PC-3 (cell line): ENCODE results near the gene KCND3.

Source experiments
- EZH2 ChIP-seq: fragments of 300-600 bp; sonication (generic); IDR thresholded peaks from one replicate; pipeline ENCODE4 v1.6.1; 2017; ENCODE audit warnings: antibody characterized with exemption, mild to moderate bottlenecking, low read length; ENCODE audit not compliant: unreplicated experiment
- TF ChIP-seq, protein P1 (sequence below): fragments of 300-600 bp; sonication (generic); conservative IDR thresholded peaks from 2 replicates; pipeline ENCODE4 v1.5.1; 2017; ENCODE audit warnings: antibody characterized with exemption, low read depth, mild to moderate bottlenecking, low read length

DNA sequence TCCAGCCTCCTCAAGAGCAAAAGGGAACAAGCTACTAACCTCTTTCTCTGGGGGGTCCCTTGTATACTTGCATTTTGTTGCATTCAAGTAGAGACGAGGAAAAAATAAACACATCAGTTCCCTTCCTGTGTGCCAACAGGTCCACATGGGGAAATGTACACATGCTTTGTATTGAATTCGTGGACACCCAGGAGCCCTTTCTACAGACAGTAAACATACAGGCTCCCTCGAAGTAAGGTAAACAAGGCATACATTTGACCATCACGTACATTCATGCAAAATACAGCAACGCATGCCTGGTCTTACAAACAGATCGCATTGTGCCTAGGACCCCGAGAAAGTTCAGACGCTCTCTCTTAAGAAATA is 1.1 kb downstream of the KCND3 start:
- TF ChIP-seq, protein P1, sequence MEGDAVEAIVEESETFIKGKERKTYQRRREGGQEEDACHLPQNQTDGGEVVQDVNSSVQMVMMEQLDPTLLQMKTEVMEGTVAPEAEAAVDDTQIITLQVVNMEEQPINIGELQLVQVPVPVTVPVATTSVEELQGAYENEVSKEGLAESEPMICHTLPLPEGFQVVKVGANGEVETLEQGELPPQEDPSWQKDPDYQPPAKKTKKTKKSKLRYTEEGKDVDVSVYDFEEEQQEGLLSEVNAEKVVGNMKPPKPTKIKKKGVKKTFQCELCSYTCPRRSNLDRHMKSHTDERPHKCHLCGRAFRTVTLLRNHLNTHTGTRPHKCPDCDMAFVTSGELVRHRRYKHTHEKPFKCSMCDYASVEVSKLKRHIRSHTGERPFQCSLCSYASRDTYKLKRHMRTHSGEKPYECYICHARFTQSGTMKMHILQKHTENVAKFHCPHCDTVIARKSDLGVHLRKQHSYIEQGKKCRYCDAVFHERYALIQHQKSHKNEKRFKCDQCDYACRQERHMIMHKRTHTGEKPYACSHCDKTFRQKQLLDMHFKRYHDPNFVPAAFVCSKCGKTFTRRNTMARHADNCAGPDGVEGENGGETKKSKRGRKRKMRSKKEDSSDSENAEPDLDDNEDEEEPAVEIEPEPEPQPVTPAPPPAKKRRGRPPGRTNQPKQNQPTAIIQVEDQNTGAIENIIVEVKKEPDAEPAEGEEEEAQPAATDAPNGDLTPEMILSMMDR, result no peak
- TF ChIP-seq EZH2, result no peak
